ENCODE data around the gene UNC13B.

The UNC13B gene

GRCh38 chr9:35172878-35173277 is 11.1 kb downstream of the UNC13B start:
- Histone ChIP-seq H3K9me3 (ENCODE audit: control insufficient read depth, insufficient read depth, low read depth, low read length) (no peaks in the 10 kb centered on the region), H3K4me1 (ENCODE audit: control insufficient read depth, insufficient read depth, low read length) (peaks cover 3% of the 10 kb centered on the region; the same call in 1 of the 2 replicates), H3K36me3 (ENCODE audit: control insufficient read depth in 2 of 2, insufficient read depth in 1 of 2, low read length in 2 of 2) (no peaks in the 10 kb centered on the region), H3K27ac (ENCODE audit: extremely low read depth, low read depth, low read length) (no peak overlapping the region), H3K4me3 (ENCODE audit: low read depth, low read length) (no peak overlapping the region)
- ChIA-PET POLR2A (interaction anchor here (1.2 kb wide), 1 partner anchor 10 kb away, joined by 3 read pairs; no protein-coding TSS in a partner anchor), CTCF (interaction anchor here (0.6 kb wide), 3 partner anchors 21 to 304 kb away, joined by 3 read pairs; no protein-coding TSS in a partner anchor)
- no peak for TF ChIP-seq ZNF19 (tag by site-specific recombination; IDR thresholded peaks at IDR 0.05; ENCODE audit: low read depth)
- TF ChIP-seq ZNF558 (tag by site-specific recombination; IDR thresholded peaks at IDR 0.05): 0 out of 2 replicates have a peak, but pooled peaks have one; percentile 31

- ChIA-PET POLR2A (no interaction called here), CTCF (no interaction called here)
- H3K27ac ChIP-seq (ENCODE audit: extremely low read depth, low read depth, low read length): no peak overlapping the region
- no peak overlapping the region for H3K4me3 ChIP-seq (ENCODE audit: low read depth, low read length)
- H3K9me3 ChIP-seq (ENCODE audit: control insufficient read depth, insufficient read depth, low read depth, low read length): no peaks in the 10 kb centered on the region
- TF ChIP-seq ZNF112 (tag by site-specific recombination; IDR thresholded peaks at IDR 0.05) (no peak), ZNF416 (tag by site-specific recombination; IDR thresholded peaks at IDR 0.05) (no peak), KLF8 (tag by site-specific recombination; IDR thresholded peaks at IDR 0.05) (no peak), ZNF280D (tag by site-specific recombination; IDR thresholded peaks at IDR 0.05) (no peak), ZNF133 (tag by site-specific recombination; IDR thresholded peaks at IDR 0.05) (no peak), MYNN (tag by site-specific recombination; IDR thresholded peaks at IDR 0.05; ENCODE audit: borderline replicate concordance) (no peak), ZNF555 (tag by site-specific recombination; conservative IDR thresholded peaks at IDR 0.05) (no peak), ZNF692 (tag by site-specific recombination; IDR thresholded peaks at IDR 0.05) (no peak), ZNF157 (tag by site-specific recombination; IDR thresholded peaks at IDR 0.05) (no peak), ZNF785 (tag by site-specific recombination; IDR thresholded peaks at IDR 0.05) (no peak), ZNF76 (tag by site-specific recombination; IDR thresholded peaks at IDR 0.05; ENCODE audit: borderline replicate concordance, low read depth) (no peak), ZNF704 (tag by site-specific recombination; IDR thresholded peaks at IDR 0.05) (no peak), ZNF580 (tag by site-specific recombination; IDR thresholded peaks at IDR 0.05) (no peak), ZNF174 (tag by site-specific recombination; IDR thresholded peaks at IDR 0.05) (no peak), ZNF776 (tag by site-specific recombination; IDR thresholded peaks at IDR 0.05; ENCODE audit: borderline replicate concordance) (no peak), HIC1 (tag by site-specific recombination; IDR thresholded peaks at IDR 0.05) (no peak), ZNF18 (tag by site-specific recombination; IDR thresholded peaks at IDR 0.05) (no peak), ZBTB7A (tag by site-specific recombination; IDR thresholded peaks at IDR 0.05; ENCODE audit: low read depth) (no peak)
- no peaks in the 10 kb centered on the region for H3K36me3 ChIP-seq (ENCODE audit: control insufficient read depth in 2 of 2, insufficient read depth in 1 of 2, low read length in 2 of 2)
- H3K4me1 ChIP-seq (ENCODE audit: control insufficient read depth, insufficient read depth, low read length): peaks cover 4% of the 10 kb centered on the region; the same call in 1 of the 2 replicates
Observed at GRCh38 chr9:35177520-35177919, 15.7 kb downstream of the UNC13B start.
